GM08714 (cell line): ENCODE measurements around the gene TAF4.

Experiments
- H3K4me3 ChIP-seq: fragments of 200-500 bp; sonication (Bioruptor generic); 2 replicates; pipeline ENCODE4 v1.5.1; 2014; ENCODE audit warnings: mild to moderate bottlenecking, low read length, inconsistent platforms
- ZNF274 ChIP-seq: IDR thresholded peaks from 2 replicates; pipeline ENCODE4 v1.6.1; 2012; ENCODE audit warnings: mild to moderate bottlenecking, low read depth, low read length

Gene TAF4

GRCh38 chr20:62047666-62048345 is 17.9 kb downstream of the TAF4 start:
- H3K4me3 ChIP-seq = no peak overlapping the region
- TF ChIP-seq ZNF274 = no peak

- no peak overlapping the region for H3K4me3 ChIP-seq
- TF ChIP-seq ZNF274 = no peak
These were observed 19.2 kb downstream of the TAF4 start for GRCh38 chr20:62046431-62046830.

GRCh38 chr20:62045529-62046285 is 20.0 kb downstream of the TAF4 start:
- no peak for TF ChIP-seq ZNF274
- no peak overlapping the region for H3K4me3 ChIP-seq

- H3K4me3 ChIP-seq = no peak overlapping the region
- no peak for TF ChIP-seq ZNF274
These were observed 20.6 kb downstream of the TAF4 start for GRCh38 chr20:62045118-62045517.

- no peak overlapping the region for H3K4me3 ChIP-seq
- no peak for TF ChIP-seq ZNF274
These were observed 21.1 kb downstream of the TAF4 start for GRCh38 chr20:62044631-62045030.

- TF ChIP-seq ZNF274 = no peak
These were observed 22.4 kb downstream of the TAF4 start for GRCh38 chr20:62043131-62043914.

GRCh38 chr20:62042025-62042820 is 23.5 kb downstream of the TAF4 start:
- H3K4me3 ChIP-seq = no peak overlapping the region
- TF ChIP-seq ZNF274 = no peak

More at GRCh38 chr20:62043131-62043914, 22.4 kb downstream of the TAF4 start:
- no peak overlapping the region for H3K4me3 ChIP-seq

- TF ChIP-seq ZNF274 = no peak
- no peak overlapping the region for H3K4me3 ChIP-seq
These were observed 24.7 kb downstream of the TAF4 start for GRCh38 chr20:62040933-62041332.

GRCh38 chr20:62040381-62040922 is 25.2 kb downstream of the TAF4 start:
- TF ChIP-seq ZNF274 = no peak
- no peak overlapping the region for H3K4me3 ChIP-seq

- no peak overlapping the region for H3K4me3 ChIP-seq
- no peak for TF ChIP-seq ZNF274
These were observed 25.9 kb downstream of the TAF4 start for GRCh38 chr20:62039738-62040137.

- H3K4me3 ChIP-seq = no peak overlapping the region
- no peak for TF ChIP-seq ZNF274
These were observed 32.9 kb downstream of the TAF4 start for GRCh38 chr20:62032609-62033368.

GRCh38 chr20:62031462-62032092 is 34.1 kb downstream of the TAF4 start:
- TF ChIP-seq ZNF274 = no peak
- no peak overlapping the region for H3K4me3 ChIP-seq

GRCh38 chr20:62030834-62031434 is 34.7 kb downstream of the TAF4 start:
- no peak for TF ChIP-seq ZNF274

More at GRCh38 chr20:62030834-62031434, 34.7 kb downstream of the TAF4 start:
- no peak overlapping the region for H3K4me3 ChIP-seq
